Erythroblast (primary cell): Measurements from ENCODE around the gene SLC26A3.

Experiments used
- DNase-seq, 2 experiments: peaks; one replicate each; lab custom pipeline; 2025; lab: John Stamatoyannopoulos, UW
- GATA1 ChIP-seq: IDR thresholded peaks from 2 replicates; pipeline ENCODE4 v1.6.1; 2011; ENCODE audit warnings: low read depth, mild to moderate bottlenecking, control low read depth, low read length, moderate library complexity
- POLR2A ChIP-seq: IDR thresholded peaks from 2 replicates; pipeline ENCODE4 v1.6.1; 2011; ENCODE audit warnings: mild to moderate bottlenecking, low read length

Gene SLC26A3

DNA sequence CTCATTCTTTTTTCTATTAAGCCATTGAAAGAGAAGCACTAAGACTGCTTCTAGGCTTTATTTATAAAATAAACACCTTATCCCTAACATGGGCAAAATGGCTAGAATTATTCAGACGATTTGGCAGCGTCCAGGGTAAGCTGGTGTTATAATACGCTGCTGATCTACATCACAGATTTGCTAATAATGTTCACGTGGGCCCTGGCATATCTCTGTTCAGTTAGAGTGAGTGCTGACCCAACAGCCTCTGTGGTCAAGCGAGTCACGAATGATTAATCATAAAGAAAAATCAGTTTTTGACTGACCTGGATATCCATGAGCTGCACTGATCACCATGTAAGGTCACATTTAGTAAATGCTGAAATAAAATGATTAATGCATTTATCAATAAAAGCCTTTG, 87.5 kb downstream of the SLC26A3 start:
- DNase-seq, result no peak
- TF ChIP-seq POLR2A (no peak), GATA1 (no peak)
